Nephron (organoid): ENCODE results near the gene TSPAN2.

Source experiments
- H3K27ac Mint-ChIP-seq, 3 experiments: 2 replicates each; pipeline ENCODE4 v1.8.0; 2020; ENCODE audit warnings: mixed read lengths in 3 of 3, mild to moderate bottlenecking in 2 of 3, moderate library complexity in 1 of 3
- H3K27me3 Mint-ChIP-seq: 2 replicates; pipeline ENCODE4 v1.8.0; 2021; ENCODE audit warnings: low read depth, mild to moderate bottlenecking, moderate library complexity, mixed read lengths
- H3K36me3 Mint-ChIP-seq: 2 replicates; pipeline ENCODE4 v1.8.0; 2020; ENCODE audit warnings: low read depth, mixed read lengths
- H3K4me1 Mint-ChIP-seq: 2 replicates; pipeline ENCODE4 v1.8.0; 2020; ENCODE audit warnings: mixed read lengths
- H3K4me3 Mint-ChIP-seq, 3 experiments: 2 replicates each; pipeline ENCODE4 v1.8.0; 2020; ENCODE audit warnings: mild to moderate bottlenecking in 3 of 3, mixed read lengths in 3 of 3, moderate library complexity in 2 of 3
- H3K9me3 Mint-ChIP-seq: 2 replicates; pipeline ENCODE4 v1.8.0; 2020; ENCODE audit warnings: mixed read lengths
- CTCF ChIP-seq, 3 experiments: fragments of 200-600 bp; sonication (generic); IDR thresholded peaks; one replicate each; pipeline ENCODE4 v1.5.0; 2021; ENCODE audit warnings: antibody characterized with exemption in 3 of 3; ENCODE audit not compliant: unreplicated experiment in 3 of 3

The TSPAN2 gene

DNA sequence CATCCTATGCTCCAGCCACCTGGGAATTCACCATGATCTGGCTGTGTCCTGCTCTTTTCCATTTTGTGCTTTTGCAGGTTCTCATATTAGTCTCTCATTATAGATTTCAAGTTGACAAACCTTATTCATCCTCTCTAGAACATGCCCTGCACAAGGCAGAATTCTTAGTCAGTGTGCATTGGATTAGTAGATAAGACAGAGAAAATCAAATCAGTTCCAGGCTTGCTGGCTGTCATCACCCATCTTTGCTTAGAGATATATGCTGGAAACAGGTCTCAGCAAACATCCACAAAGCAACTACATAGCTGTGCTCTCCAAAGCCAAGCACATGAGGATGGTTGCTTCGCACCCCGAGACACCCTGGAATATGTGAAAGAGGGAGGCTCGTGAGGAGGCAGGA lies 24.8 kb downstream of the TSPAN2 start:
- Mint-ChIP-seq H3K9me3 (no peaks in the 10 kb centered on the region), H3K4me1 (peaks cover 19% of the 10 kb centered on the region), H3K36me3 (peaks cover 16% of the 10 kb centered on the region), H3K27ac (no peak overlapping the region), H3K4me3 (no peak overlapping the region), H3K27me3 (peaks cover 5% of the 10 kb centered on the region)
- no peak for TF ChIP-seq CTCF (IDR thresholded peaks at IDR 0.05; ENCODE audit: unreplicated experiment in 3 of 3)

DNA sequence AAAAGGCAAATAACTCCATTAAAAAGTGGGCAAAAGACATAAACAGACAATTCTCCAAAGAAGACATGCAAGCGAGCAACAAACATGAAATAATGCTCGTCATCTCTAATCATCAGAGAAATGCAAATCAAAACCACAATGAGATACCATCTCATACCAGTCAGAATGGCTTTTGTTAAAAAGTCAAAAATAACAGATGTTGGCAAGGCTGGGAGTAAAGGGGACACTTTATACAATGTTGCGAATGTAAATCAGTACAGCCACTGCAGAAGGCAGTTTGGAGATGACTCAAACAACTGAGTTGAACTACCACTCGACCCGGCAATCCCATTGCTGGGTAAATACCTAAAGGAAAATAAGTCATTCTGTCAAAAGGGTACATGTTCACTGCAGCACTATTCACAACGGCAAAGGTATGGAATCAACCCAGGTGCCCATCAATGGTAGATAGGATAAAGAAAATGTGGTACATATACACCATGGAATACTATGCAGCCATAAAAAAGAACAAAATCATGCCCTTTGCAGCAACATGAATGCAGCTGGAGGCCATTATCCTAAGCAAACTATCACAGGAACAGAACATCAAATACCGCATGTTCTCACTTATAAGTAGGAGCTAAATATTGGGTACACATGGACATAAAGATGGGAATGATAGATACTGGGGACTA lies 25.9 kb downstream of the TSPAN2 start:
- Mint-ChIP-seq H3K27ac (no peak overlapping the region), H3K9me3 (no peaks in the 10 kb centered on the region), H3K4me3 (no peak overlapping the region), H3K36me3 (peaks cover 16% of the 10 kb centered on the region), H3K27me3 (peaks cover 5% of the 10 kb centered on the region), H3K4me1 (peaks cover 17% of the 10 kb centered on the region)
- TF ChIP-seq CTCF (IDR thresholded peaks at IDR 0.05; ENCODE audit: unreplicated experiment in 3 of 3), result no peak

DNA sequence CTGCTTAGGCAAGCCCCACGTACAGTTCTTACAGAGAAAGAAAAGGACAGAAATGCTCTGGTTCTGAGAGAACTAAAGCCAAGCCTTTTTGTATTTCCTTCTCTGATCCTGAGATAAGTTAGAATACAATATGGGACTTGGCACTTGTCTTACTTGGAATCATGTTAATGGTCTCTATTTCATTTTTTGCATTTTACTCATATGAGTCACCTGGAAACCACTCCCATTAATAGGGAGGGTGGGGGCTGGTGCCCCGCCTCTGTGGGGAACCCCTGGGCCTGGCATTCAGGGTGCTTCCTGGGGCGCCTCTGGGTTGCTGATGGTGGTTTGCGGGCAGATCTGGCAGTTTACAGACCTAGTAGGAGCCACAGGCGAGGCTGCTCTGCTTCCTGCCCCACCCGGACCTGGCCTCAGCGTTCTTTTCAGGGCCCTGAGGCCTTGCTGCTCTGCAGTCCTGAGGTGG lies 26.7 kb downstream of the TSPAN2 start:
- TF ChIP-seq CTCF (IDR thresholded peaks at IDR 0.05; ENCODE audit: unreplicated experiment in 3 of 3), result no peak
- Mint-ChIP-seq H3K4me3 (no peak overlapping the region), H3K9me3 (no peaks in the 10 kb centered on the region), H3K4me1 (peaks cover 14% of the 10 kb centered on the region), H3K27ac (no peak overlapping the region), H3K27me3 (peaks cover 5% of the 10 kb centered on the region), H3K36me3 (peaks cover 16% of the 10 kb centered on the region)

DNA sequence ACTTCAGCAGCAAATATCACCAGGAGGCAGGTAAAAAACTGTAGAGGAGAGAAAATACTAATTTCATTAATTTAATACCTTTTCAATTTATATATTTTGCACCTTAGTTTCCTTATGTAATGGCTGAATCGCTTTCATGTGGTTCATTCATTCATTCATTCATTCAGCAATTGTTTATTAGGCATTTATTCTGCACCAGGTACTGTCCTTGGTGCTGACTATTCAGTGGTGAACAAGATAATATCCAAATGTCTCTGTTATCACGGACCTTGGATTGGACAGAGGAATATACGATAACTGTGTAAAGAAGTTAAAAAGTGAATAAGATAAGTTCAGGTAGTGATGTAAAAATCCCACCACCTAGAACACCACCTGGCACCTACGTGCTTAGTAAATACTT lies 28.8 kb downstream of the TSPAN2 start:
- no peak for TF ChIP-seq CTCF (IDR thresholded peaks at IDR 0.05; ENCODE audit: unreplicated experiment in 3 of 3)
- Mint-ChIP-seq H3K9me3 (no peaks in the 10 kb centered on the region), H3K27me3 (peaks cover 5% of the 10 kb centered on the region), H3K4me1 (peaks cover 8% of the 10 kb centered on the region), H3K4me3 (no peak overlapping the region), H3K36me3 (peaks cover 7% of the 10 kb centered on the region), H3K27ac (no peak overlapping the region)

DNA sequence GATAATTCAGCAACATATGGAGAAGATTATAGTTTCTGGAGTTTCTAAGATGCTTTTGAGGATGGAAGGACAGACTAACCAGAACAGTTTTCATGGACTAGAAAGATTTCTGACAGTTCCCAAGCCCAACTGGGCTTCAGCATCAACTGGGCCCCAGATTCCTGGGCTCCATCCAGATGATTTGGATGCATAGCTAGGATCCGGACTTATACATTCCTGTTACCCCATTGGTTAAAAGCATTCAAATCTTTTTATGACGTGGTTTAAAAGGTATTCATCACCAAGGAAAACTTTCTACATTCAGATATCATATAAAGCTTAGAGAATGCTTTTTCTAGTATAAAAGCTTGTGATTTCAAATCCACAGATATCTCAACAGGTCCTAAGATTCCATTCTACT lies 30.0 kb downstream of the TSPAN2 start:
- H3K4me1 Mint-ChIP-seq, result peaks cover under 1% of the 10 kb centered on the region
- H3K9me3 Mint-ChIP-seq, result no peaks in the 10 kb centered on the region
- H3K4me3 Mint-ChIP-seq, result no peak overlapping the region
- H3K27me3 Mint-ChIP-seq, result peaks cover 5% of the 10 kb centered on the region
- no peak overlapping the region for H3K27ac Mint-ChIP-seq
- TF ChIP-seq CTCF (IDR thresholded peaks at IDR 0.05; ENCODE audit: unreplicated experiment in 3 of 3), result no peak
- H3K36me3 Mint-ChIP-seq, result peaks cover 5% of the 10 kb centered on the region

GRCh38 chr1:115057661-115058254 lies 31.5 kb downstream of the TSPAN2 start:
- no peaks in the 10 kb centered on the region for H3K27me3 Mint-ChIP-seq
- TF ChIP-seq CTCF (IDR thresholded peaks at IDR 0.05; ENCODE audit: unreplicated experiment in 3 of 3), result no peak
- no peaks in the 10 kb centered on the region for H3K4me1 Mint-ChIP-seq
- H3K36me3 Mint-ChIP-seq, result no peaks in the 10 kb centered on the region
- H3K9me3 Mint-ChIP-seq, result no peaks in the 10 kb centered on the region
- H3K27ac Mint-ChIP-seq, result no peak overlapping the region
- no peak overlapping the region for H3K4me3 Mint-ChIP-seq
